ENCODE data around the gene RBP3.

The RBP3 gene

DNA sequence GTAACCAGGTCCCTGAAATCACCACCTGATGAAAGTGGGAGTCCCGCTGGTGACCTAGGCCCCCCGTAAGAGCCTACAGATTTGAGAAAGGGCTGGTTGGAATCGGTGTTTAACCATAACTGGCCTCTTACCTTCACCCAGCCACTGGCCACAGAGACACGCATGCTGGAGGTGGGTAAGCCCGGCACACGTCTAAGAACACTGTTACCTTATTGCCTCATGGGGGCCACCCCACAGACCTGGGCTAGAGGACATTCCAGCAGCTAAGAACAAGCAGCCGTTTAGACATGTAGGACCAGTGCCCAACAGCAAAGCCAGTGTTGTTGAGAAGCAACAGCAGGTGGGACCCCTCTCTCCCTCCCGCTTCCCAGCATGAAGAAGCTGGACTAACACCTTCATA is 28.4 kb upstream of the RBP3 start:
- DNase-seq = no peak

DNA sequence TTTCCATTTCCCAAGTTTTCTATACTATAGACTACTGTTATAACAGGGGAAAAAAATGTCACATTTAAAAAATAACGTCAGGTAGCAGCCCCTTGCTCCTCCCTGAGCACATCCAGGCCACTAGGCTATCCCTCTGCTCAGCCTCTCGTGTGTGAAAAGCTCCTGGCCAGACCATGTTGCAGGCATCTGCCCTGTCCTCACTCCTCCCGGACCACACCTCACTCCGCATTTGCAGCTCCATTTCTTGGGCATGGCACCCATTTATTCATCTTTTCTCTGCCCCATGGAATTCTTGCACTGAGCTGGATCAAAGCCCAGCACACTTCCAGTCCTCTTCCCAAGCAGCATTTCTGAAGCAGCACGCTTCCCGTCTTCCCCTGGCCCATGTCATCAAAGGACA is 27.4 kb upstream of the RBP3 start:
- no peak for DNase-seq

DNA sequence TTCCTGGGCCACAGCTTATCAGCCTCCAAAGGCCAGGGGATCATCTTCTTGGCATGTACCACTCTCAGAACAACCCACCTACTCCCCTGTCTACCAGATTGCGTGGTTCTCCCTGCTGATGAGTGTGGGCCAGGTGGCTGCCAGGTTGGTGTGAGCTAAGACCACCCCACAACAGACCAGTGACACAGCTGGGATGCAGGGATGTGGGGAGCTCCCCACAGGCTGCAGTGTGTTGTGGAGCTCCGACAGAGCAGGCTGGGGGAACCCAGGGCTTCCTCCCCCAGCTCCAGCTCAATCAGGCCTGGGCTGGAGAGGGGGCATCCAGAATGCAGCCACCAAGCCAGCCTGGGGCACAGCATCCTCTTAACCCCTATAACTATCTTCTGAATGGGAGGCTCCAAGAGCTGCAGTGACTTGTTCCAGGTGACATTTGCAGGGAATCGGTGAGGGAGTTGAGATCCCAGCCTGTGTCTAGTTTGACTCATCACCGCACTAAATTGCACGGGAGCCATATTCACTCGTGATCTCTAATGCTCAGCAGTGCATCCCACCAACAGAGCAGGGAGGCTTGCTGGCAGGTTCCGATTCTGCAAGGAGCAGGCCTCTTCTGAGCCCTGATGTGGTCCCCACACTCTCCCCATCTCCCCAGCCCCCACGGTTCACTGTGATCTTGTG is 26.5 kb upstream of the RBP3 start:
- no peak for DNase-seq

DNA sequence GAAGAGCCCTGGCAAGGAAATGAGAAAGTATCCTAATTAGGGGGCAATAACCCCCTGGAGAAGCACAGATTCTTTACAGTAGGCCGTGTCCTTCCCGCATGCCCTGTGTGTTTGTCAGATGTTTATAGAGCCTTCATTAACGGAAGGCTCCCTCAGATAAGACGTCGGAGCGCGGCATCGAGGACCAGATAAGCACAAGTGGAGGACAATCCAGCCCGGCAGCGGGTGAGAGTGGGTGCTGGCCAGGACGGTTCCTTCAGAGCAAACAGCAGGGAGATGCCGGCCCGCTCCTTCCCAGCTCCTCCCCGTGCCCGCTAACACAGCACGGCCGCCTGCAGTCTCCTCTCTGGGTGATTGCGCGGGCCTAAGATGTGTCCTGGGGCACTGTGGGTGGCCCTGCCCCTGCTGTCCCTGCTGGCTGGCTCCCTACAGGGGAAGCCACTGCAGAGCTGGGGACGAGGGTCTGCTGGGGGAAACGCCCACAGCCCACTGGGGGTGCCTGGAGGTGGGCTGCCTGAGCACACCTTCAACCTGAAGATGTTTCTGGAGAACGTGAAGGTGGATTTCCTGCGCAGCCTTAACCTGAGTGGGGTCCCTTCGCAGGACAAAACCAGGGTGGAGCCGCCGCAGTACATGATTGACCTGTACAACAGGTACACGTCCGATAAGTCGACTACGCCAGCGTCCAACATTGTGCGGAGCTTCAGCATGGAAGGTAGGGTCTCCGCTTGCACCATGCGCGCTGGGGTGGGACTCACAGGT is 25.7 kb upstream of the RBP3 start, which contains the start of gene GDF2:
GDF2 (plus strand) TSS at position 155 of the 762 bp plus-strand sequence; CDS start at position 370, 215 bp downstream.
- DNase-seq = no peak

DNA sequence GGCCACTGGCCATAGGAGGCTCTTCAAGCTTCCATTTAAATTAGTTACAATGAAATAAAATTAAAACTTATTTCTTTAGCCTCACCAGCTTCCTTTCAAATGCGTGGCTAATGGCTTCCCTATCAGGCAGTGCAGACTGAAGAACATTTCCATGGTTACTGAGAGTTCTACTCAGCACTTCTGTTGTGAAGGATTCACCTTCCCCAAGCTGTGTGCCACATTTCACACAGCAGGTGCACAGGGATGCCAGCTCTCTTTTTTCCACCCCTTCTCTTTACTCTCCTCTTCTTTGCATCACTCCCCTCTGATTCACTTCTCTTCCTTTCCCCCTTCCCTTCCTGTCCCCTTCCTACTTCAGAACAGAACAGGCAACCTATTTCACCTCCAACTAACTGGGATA is 25.1 kb upstream of the RBP3 start:
- DNase-seq = no peak

DNA sequence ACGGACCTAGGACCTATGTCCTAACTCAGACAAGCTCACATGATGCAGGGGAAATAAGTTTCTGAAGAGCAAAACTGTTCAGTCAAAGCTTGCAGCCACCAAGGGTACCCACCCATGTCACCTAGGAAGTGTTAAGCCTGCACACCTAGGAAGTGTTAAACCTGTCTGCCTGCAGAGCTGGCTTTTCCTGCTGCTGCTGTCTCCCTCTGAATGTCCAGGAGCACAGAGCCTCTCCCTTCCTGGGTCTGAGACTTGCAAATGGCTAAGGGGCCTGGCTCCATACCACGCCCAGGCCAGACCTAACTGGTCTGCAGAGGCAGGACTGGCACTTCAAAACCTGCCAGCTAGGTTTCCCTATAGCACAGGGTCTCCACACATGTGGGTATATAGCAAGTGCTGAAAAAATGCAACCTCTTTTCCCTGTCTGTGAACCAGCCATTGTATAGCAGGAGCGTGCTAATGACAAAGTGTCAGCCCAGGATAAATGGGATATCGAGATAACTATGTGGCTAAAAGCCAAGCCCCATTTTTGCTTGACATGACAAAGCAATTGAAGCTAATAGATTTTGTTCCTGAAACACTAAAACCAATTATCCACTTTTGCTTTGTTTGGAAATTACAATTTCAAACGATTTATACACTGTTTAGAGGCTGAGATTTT is 24.4 kb upstream of the RBP3 start:
- no peak for DNase-seq

DNA sequence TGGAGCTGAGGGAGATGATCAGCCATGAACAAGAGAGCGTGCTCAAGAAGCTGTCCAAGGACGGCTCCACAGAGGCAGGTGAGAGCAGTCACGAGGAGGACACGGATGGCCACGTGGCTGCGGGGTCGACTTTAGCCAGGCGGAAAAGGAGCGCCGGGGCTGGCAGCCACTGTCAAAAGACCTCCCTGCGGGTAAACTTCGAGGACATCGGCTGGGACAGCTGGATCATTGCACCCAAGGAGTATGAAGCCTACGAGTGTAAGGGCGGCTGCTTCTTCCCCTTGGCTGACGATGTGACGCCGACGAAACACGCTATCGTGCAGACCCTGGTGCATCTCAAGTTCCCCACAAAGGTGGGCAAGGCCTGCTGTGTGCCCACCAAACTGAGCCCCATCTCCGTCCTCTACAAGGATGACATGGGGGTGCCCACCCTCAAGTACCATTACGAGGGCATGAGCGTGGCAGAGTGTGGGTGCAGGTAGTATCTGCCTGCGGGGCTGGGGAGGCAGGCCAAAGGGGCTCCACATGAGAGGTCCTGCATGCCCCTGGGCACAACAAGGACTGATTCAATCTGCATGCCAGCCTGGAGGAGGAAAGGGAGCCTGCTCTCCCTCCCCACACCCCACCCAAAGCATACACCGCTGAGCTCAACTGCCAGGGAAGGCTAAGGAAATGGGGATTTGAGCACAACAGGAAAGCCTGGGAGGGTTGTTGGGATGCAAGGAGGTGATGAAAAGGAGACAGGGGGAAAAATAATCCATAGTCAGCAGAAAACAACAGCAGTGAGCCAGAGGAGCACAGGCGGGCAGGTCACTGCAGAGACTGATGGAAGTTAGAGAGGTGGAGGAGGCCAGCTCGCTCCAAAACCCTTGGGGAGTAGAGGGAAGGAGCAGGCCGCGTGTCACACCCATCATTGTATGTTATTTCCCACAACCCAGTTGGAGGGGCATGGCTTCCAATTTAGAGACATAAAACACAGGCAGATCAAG is 22.6 kb upstream of the RBP3 start:
- DNase-seq = no peak

DNA sequence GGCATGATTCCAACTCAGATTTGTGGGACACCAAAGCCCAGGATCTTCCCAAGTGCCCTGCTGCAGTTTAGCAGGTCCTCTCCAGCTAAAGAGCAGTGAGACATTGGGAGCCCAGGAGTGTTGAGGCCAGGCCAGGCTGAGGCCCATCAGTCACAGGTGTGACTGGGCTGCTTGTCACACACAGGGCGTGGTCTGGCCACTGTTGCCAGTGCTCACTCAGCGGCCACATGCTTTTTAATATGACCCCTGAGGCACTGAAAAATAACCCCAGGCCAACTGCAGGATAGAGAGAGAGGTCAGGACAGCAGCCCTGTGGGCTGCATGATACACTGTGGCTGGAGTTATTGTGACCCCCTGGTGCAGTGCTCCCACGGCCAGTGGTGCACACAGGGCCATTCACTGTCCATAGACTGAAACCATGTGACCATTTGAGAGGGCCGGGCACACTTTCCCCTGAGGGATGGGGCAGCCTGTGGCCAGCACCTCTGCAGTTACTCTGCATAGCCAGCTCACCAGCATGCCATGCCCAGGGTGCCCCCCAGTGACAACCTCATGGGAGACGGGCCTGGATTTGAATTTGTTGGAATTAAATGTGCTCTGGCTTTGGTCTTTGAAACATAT is 21.7 kb upstream of the RBP3 start:
- no peak for DNase-seq

DNA sequence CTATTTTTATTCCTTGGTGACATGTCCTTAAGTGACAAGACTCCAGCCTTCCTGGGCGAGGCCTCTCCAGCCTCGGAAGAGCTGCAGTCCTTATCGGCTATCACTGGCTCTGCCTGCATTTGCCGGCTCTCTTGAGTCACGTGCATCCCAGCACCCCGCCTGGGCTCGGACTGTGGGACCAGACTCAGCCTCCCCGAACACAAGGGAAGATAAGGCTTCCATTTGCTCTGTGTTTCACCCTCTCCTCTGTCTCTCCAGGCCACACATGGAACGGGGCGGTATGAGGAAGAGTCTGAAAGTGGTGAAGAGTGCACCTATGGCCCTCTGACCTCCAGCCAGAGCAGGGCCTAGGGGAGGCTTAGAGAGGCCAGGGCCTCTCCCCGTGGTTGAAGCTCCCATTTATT is 21.2 kb upstream of the RBP3 start:
- no peak for DNase-seq

DNA sequence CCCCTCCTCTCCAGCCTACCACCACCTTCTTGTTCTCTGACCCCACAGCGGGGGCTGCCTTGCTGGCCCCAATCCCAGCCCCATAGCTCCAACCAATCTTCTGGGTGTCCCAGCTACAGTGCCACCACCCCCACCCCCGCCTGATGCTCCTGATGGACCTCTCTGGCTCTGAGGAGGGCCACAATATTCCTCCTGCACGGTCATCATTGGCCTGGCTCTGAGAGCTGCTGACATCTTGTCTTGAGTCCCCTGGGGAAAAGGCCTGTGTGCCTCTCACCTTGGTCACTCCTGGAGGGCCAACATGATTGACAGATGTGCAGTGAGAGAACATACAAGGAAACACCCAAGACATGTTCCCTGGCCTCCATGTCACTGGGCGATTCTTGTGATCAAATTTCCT is 18.3 kb upstream of the RBP3 start:
- DNase-seq = no peak

DNA sequence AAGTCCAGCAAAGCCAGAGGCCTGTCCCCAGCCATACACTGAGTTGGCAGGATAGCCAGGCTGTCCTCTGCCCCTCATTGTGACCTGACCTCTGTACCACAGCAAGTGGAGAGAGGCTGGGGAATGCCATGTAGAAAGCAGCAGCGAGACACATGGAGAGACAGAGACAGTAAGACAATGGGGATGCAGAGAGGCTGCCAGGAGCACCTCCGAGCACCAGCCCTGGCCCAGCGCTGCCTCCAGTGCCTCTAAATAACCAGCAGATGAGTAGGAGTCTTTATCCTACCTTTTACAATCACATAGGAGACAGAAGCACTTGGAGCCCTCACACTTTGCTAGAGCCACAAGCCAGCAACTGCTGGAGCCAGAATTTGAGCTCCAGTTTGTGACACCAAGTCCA is 17.8 kb upstream of the RBP3 start:
- no peak for DNase-seq

DNA sequence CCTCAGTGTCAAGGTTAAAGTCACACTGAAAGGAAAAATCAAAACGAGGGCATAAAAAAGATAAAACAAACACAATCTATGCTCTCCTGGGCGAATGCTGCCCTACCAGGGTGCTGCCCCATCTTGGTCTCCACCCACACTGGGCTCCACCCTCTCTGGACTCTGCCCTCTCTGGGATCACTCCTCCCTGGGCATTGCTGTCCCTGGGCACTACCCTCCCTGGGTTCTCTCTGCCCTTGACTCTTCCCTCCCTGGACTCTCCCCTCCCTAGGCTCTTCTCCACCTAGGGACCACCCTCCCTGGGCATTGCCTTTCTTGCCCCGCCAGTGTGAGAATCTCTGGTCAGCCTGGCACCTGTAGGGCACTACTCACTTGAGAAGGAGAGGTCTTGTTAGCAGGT is 17.4 kb upstream of the RBP3 start:
- no peak for DNase-seq

DNA sequence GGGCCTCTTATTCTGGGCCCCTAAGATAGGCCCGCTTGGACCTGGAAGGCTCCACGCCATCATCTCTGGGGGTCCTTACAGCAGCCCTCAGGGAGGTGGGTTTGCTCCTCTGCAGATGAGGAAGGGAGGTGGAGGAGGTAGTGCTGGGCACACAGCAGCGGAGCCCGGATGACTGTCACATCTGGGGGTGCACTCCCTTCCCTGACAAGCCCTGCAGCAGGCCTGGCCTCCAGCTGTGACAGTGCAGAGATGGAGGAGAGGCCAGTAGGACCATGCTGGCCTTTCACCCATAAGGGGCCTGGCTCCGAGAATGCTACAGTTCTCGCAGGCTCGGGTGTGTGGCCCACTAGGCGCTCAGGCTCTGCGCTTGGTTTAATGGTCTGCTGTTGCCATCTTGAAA is 16.7 kb upstream of the RBP3 start:
- no peak for DNase-seq

DNA sequence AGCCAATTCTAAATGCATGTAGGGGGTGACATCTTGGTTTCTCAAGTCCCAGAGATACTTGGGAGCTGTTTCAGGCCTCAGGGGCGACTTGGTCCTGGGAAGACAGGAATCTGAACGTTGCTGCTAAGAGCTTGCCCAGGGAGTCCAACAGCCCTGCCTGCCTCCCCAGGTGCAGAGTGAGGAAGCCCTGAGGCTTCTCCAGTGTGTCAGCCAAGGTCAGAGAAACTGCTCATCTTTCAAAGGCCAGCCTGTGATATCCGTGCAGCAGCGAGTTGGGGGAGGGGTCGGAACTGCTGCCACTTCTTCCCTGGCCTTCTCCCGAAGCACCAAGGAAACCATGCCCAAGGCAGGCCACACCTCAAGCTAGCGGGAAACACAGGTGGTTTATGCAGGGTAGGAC is 16.2 kb upstream of the RBP3 start:
- no peak for DNase-seq

DNA sequence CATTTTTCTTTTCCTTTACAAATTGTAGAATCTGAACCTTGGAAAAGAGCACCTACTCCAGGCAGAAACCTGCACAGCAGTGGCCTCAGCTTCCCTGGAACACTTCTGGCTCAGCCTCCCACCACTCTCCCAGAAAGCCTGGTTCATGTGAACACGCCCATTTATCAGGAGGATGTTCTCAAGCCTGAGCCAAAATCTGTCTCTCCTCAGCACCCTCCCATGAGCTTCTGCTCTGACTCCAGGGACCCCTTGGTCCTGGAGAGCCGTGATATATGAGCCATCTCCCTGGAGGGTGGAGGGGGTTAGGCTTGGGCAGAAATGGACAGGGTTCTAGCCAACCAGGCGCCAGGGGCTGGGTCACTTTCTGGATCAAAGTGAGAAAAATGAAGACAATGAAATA is 15.8 kb upstream of the RBP3 start:
- DNase-seq = no peak

DNA sequence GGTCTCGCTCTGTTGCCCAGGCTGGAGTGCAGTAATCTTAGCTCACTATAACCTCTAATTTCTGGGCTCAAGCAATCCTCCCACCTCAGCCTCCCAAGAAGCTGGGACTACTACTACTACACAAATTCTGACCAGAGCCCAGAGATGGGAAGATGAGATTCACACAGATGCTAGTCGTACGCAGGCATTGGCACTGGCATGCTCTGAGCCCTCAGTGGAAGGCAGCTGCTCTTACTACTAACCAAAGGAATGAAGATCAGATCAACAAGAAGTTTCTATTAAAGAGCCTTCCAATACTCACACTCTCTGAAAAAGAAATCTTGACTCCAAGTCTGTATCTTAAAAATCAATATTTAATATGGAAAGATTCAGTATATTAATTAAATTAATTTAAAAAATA is 15.2 kb upstream of the RBP3 start:
- no peak for DNase-seq

DNA sequence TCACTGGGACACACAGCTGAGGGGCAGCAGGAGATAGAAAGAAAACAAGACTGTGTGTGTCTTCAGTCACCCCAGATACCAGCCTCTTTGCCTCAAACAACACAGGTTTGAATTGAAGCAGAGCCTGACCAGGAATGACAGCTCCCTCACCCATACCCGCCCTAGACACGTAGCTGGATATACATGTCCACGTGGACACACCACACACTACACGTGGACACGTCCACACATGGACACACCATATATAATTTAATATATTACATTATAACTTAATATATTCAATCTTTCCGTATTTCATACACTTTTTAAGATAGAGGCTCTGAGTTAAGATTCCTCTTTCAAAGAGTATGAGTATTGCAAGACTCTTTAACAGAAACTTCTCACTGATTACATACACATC is 14.6 kb upstream of the RBP3 start:
- DNase-seq = no peak

DNA sequence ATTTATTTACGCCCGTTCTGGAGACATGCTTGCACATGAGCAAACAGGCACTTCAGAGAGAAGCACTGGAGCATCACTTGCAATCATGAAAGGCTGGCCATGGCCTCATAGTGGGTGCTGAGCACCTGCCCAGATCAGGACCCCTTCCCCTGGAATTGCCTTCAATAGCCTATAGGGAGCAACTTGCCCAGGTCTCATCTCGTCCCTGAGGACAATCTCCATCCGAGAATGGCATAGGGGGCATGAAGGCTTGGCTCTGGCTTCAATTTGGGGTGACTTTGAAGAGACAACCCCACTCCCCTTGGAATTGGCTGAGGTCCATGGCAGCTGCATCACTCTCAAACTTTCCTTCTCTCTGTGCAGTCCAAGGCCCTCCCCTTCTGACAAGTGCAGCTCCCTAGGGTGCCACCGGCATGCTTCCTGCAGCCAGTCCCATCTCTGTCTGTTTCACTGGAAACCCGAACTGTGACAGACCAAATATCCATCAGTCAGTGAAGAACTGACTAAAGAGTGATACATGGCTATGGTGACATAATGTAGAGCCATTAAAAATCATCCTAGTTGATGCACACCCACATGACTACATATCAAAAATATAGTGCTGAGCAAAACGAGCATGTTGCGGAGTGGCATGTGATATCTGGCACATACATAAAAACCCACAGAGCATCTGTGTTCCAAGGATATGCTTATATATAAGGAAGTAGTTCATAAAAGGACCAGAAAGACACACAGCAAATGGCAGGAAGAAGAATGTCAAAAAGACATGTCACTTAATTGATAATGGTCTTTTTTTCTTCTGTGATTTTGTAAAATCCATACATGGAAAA is 13.5 kb upstream of the RBP3 start:
- DNase-seq = no peak

DNA sequence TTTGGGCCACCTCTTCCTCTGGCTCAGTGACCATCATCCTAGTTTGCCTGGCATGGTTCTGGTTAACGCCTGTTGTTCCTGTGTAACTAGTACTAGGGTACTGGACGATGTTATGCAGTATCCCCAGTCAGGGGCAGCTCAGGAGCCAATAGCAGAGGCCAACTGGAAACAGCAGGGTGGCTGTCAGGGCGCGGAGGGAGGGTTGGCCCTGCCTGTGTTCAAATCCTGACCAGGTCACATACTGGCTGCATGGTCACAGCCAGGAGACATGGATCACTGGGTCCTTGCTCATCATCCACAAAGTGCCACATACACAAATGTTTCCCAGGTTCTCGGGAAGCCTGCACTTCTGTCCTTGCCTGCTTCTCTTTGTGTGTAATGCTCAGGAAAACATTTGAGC is 12.3 kb upstream of the RBP3 start:
- DNase-seq = no peak

DNA sequence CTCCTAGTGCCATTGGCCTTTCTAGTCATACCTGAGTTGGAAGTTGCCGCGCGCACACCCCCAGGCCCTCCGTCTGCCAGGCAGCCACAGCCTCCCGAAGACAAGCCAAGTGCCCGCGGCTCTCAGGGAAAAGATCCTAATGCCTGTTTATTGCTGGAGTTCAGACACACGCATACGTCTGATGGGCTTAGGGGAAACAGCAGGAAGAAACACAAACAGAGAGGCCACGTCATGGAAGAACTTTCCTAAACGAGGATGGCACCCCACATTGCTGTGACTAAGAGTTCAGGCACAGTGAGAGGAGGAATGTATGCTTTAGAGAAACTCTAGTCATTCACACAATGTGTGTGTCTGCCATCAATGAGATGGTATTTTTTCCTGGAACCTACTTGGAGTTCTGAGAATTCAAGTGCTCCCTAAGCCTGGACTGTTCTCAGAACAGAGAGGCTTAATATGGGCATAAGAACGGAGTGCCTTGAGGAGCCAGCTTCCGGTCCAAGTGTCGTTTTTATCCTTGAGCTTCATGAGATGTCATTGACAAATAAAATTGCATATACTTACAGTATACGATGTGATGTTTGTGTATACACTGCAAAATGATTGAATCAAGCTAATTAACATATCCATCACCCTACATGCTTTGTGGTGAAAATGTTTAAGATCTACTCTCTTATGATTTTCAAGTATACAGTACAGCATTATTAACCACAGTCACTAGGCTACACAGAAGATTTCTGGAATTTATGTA is 11.6 kb upstream of the RBP3 start:
- no peak for DNase-seq

DNA sequence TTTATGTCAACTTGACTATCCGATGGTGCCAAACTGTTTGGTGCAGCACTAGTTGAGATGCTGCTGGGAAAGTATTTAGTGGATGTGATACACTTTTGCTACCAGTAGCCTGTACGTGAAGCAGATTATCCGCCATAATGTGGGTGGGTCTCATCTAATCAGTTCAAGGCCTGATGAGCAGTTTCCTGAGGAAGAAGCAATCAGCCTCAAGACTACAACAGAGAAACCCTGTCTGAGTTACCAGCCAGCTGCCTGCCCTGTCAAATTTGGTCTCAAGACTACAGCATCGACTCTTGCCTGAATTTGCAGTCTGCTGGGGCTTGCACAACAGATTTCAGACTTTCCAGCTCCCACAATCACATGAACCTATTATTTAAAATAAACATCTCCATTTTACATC is 10.9 kb upstream of the RBP3 start:
- DNase-seq = no peak

Data from NCI-H2081 treated with DMSO at 0.1 percent for 48 hours (cell line).